Measurements from ENCODE around the gene GP5. TPM values are rescaled to one million over a fixed set of nuclear protein-coding genes. Genes with fewer than 3 reads are reported as not detected.

Gene GP5
- total and polyA plus RNA-seq, 4 experiments from 2014 or later: 1.3 to 4.2 (median 2.8) TPM

DNA sequence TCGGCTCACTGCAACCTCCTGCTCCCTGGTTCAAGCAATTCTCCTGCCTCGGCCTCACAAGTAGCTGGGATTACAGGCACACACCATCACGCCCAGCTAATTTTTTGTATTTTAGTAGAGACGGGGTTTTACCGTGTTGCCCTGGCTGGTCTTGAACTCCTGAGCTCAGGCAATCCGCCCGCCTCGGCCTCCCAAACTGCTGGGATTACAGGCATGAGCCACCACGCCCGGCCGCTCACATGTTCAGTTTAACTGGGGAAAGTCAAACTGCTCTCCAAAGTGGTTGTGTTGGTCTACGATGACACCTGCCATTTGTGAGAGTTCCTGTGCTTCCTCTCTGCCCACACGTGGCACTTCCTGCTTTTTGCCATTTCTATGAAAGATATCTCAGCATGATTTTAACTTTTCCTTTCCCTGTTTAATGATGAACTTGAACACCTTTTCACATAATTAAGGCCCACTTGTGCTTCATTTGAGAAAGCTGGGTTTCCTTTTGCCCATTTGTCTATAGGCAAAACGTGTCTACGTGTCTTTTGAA is 877 bp upstream of the GP5 start:
- peaks cover 0 to 9% of the 10 kb centered on the region in 2 donors for H3K36me3 Mint-ChIP-seq
- intact Hi-C loops (cut with micrococcal nuclease): loop anchor here (10.0 kb wide), 1 partner anchor 1935 kb away; no protein-coding TSS in a partner anchor

DNA sequence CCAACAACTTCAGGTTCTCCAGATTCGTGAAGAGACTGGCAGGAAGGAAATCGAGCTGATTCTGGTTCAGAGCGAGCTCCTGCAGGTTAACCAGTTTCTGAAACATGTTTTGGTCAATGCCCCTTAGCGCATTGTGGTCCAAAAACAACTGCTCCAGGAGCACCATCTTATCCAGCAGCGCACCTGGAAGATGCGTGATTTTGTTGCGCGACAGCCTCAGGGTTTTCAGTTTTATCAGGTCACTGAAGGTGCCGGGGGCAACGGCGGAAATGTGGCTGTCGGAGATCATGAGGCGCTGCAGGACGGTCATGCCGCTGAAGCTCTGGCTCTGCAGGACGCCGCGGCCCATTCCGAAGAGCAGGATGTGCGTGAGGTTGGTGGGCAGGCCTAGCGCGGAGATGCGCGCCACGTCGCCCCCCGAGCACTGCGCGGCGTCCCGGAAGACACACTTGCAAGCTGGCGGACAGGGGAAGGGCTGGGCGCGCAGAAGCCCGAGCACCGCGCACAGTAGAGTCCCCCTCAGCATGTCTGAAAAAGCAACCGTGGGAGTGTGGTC is 1.2 kb downstream of the GP5 start:
- peak overlapping the region; percentile 35 for H3K27ac ChIP-seq (ENCODE audit: low read depth, low read length)

More for the DNA sequence above, 877 bp upstream of the GP5 start:
- Mint-ChIP-seq H3K4me1 (peaks cover 22 to 54% (median 38%) of the 10 kb centered on the region in 4 donors), H3K27me3 (peaks cover 7 to 8% of the 10 kb centered on the region in 2 donors), H3K4me3 (peak overlapping the region in 1 of 8 donors; percentile 52), H3K9me3 (no peaks in the 10 kb centered on the region), H3K27ac (peak overlapping the region in 1 of 7 donors; percentile 51)
- CTCF ChIA-PET (ENCODE audit: partially characterized antibody): no interaction called here
- Histone ChIP-seq H3K36me3 (ENCODE audit: insufficient read depth, low read length) (no peaks in the 10 kb centered on the region), H3K27ac (ENCODE audit: low read depth, low read length) (no peak overlapping the region), H3K27me3 (ENCODE audit: insufficient read depth, low read length) (no peaks in the 10 kb centered on the region), H3K4me3 (ENCODE audit: low read length in 2 of 2) (no peak overlapping the region), H3K4me1 (ENCODE audit: insufficient read depth, low read length) (peaks cover 46% of the 10 kb centered on the region), H3K9me3 (ENCODE audit: control insufficient read depth in 1 of 2, low read length in 2 of 2) (no peaks in the 10 kb centered on the region)
- no peak for DNase-seq
- POLR2A ChIA-PET (ENCODE audit: partially characterized antibody): no interaction called here

DNA sequence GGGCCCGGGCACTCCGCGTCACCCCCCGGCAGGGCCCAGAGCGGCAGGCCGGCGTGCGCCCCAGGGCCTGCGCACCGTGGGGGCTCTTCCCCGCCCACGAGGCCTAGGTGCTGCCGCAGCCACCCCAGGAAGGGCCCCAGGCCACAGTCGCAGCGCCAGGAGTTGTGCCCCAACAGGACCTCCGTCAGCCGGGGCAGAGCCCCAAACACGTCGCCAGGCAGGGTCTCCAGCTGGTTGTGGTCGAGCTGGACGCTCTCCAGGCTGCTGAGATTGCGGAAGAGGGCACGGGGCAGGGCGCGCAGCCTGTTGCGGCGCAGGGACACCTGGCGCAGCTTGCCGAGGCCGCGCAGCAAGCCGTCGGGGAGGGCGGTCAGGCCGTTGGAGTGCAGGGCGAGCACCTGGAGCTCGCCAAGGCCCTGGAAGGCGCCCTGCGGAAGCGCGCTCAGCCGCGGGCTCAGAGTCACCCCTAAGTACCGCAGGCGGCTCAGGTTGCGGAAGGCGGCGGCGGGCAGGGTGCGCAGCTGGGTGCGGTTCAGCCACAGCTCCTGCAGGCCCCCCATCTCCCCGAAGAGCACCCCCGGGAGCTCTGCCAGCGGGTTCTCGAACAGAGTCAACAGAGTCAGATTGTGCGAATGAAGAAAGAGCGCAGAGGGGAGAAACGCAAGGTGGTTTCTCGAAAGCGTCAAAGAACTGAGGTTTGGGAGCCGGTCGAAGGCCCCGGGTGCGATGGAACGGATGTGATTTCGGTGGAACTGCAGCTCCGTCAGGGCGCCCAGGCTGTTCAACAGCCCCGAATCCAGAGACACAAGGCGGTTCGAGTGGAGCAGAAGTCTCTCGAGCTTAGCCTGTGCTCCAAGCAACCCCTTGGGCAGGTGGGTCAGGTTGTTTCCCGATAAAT is 2.0 kb downstream of the GP5 start:
- Mint-ChIP-seq H3K4me1 (peaks cover 18 to 49% (median 40%) of the 10 kb centered on the region in 4 donors), H3K27ac (peak overlapping the region; percentile 31 to 87 (median 73)), H3K36me3 (no peaks in the 10 kb centered on the region), H3K4me3 (peak overlapping the region; percentile 79 to 90 (median 88)), H3K9me3 (no peaks in the 10 kb centered on the region), H3K27me3 (peaks cover 10 to 11% of the 10 kb centered on the region in 2 donors)
- Histone ChIP-seq H3K9me3 (ENCODE audit: control insufficient read depth in 1 of 2, low read length in 2 of 2) (no peaks in the 10 kb centered on the region), H3K4me3 (ENCODE audit: low read length in 2 of 2) (peak overlapping the region; percentile 49 to 74), H3K4me1 (ENCODE audit: insufficient read depth, low read length) (peaks cover 41% of the 10 kb centered on the region), H3K27me3 (ENCODE audit: insufficient read depth, low read length) (no peaks in the 10 kb centered on the region), H3K27ac (ENCODE audit: low read depth, low read length) (peak overlapping the region; percentile 35), H3K36me3 (ENCODE audit: insufficient read depth, low read length) (no peaks in the 10 kb centered on the region)
- CTCF ChIA-PET (ENCODE audit: partially characterized antibody): interaction anchor here (0.7 to 4.2 kb wide), 6 partner anchors 10 to 81 kb away, joined by 3 to 26 read pairs (median 8); no protein-coding TSS in a partner anchor
- peak; percentile 34 to 46 (median 42) for DNase-seq
- POLR2A ChIA-PET (ENCODE audit: partially characterized antibody): interaction anchor here (0.9 to 2.1 kb wide), 7 partner anchors 10 to 187 kb away, joined by 3 to 7 read pairs (median 4); no protein-coding TSS in a partner anchor
- intact Hi-C loops (cut with micrococcal nuclease): no loop called here

More for the DNA sequence above, 1.2 kb downstream of the GP5 start:
- H3K4me3 Mint-ChIP-seq: peak overlapping the region; percentile 79 to 90 (median 88)
- H3K27ac Mint-ChIP-seq: peak overlapping the region in 6 of 7 donors; percentile 31 to 87 (median 66)
- Histone ChIP-seq H3K4me1 (ENCODE audit: insufficient read depth, low read length) (peaks cover 41% of the 10 kb centered on the region), H3K4me3 (ENCODE audit: low read length in 2 of 2) (peak overlapping the region; percentile 49 to 74), H3K36me3 (ENCODE audit: insufficient read depth, low read length) (no peaks in the 10 kb centered on the region), H3K9me3 (ENCODE audit: control insufficient read depth in 1 of 2, low read length in 2 of 2) (no peaks in the 10 kb centered on the region), H3K27me3 (ENCODE audit: insufficient read depth, low read length) (no peaks in the 10 kb centered on the region)
- ChIA-PET POLR2A (ENCODE audit: partially characterized antibody) (interaction anchor here (0.9 to 2.1 kb wide), 7 partner anchors 9 to 186 kb away, joined by 3 to 7 read pairs (median 4); no protein-coding TSS in a partner anchor), CTCF (ENCODE audit: partially characterized antibody) (interaction anchor here (0.7 to 4.2 kb wide), 5 partner anchors 9 to 81 kb away, joined by 3 to 26 read pairs (median 9); no protein-coding TSS in a partner anchor)
- peak in 4 of 5 donors; percentile 9 to 23 (median 10) for DNase-seq
- peaks cover 7 to 11% of the 10 kb centered on the region in 2 donors for H3K27me3 Mint-ChIP-seq
- H3K4me1 Mint-ChIP-seq: peaks cover 18 to 49% (median 40%) of the 10 kb centered on the region in 4 donors
- H3K36me3 Mint-ChIP-seq: peaks cover 0 to under 1% of the 10 kb centered on the region in 2 donors
- H3K9me3 Mint-ChIP-seq: no peaks in the 10 kb centered on the region
- intact Hi-C loops (cut with micrococcal nuclease): no loop called here

DNA sequence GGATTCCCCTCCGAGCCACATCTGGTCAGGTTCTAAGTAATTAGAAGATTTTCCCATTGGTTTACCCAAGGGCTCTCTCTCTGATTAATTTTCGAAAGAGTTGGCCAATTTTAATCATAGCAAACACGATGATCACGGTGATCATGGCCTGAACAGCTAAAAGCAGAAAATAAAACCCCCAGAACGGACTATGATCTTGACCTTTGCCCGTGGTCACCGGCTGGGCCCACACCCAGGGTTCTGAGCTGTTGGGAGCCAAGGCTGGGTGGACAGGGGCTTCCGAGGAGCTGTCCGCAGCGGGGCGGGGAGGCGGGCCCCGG is 2.6 kb downstream of the GP5 start:
- intact Hi-C loops (cut with micrococcal nuclease): no loop called here
- Mint-ChIP-seq H3K9me3 (no peaks in the 10 kb centered on the region), H3K27ac (peak overlapping the region; percentile 38 to 83 (median 70)), H3K27me3 (peaks cover 10 to 11% of the 10 kb centered on the region in 2 donors), H3K4me1 (peaks cover 18 to 49% (median 40%) of the 10 kb centered on the region in 4 donors), H3K4me3 (peak overlapping the region; percentile 74 to 88 (median 80)), H3K36me3 (no peaks in the 10 kb centered on the region)
- Histone ChIP-seq H3K4me1 (ENCODE audit: insufficient read depth, low read length) (peaks cover 41% of the 10 kb centered on the region), H3K9me3 (ENCODE audit: control insufficient read depth in 1 of 2, low read length in 2 of 2) (no peaks in the 10 kb centered on the region), H3K27ac (ENCODE audit: low read depth, low read length) (peak overlapping the region; percentile 35), H3K4me3 (ENCODE audit: low read length in 2 of 2) (peak overlapping the region in 1 of 2 donors; percentile 74), H3K27me3 (ENCODE audit: insufficient read depth, low read length) (no peaks in the 10 kb centered on the region), H3K36me3 (ENCODE audit: insufficient read depth, low read length) (no peaks in the 10 kb centered on the region)
- peak in 1 of 5 donors; percentile 3 for DNase-seq
- POLR2A ChIA-PET (ENCODE audit: partially characterized antibody): interaction anchor here (0.9 to 2.1 kb wide), 4 partner anchors 10 to 187 kb away, joined by 4 to 7 read pairs (median 4); no protein-coding TSS in a partner anchor
- CTCF ChIA-PET (ENCODE audit: partially characterized antibody): interaction anchor here (2.0 to 4.2 kb wide), 3 partner anchors 10 to 62 kb away, joined by 7 to 26 read pairs (median 9); no protein-coding TSS in a partner anchor

DNA sequence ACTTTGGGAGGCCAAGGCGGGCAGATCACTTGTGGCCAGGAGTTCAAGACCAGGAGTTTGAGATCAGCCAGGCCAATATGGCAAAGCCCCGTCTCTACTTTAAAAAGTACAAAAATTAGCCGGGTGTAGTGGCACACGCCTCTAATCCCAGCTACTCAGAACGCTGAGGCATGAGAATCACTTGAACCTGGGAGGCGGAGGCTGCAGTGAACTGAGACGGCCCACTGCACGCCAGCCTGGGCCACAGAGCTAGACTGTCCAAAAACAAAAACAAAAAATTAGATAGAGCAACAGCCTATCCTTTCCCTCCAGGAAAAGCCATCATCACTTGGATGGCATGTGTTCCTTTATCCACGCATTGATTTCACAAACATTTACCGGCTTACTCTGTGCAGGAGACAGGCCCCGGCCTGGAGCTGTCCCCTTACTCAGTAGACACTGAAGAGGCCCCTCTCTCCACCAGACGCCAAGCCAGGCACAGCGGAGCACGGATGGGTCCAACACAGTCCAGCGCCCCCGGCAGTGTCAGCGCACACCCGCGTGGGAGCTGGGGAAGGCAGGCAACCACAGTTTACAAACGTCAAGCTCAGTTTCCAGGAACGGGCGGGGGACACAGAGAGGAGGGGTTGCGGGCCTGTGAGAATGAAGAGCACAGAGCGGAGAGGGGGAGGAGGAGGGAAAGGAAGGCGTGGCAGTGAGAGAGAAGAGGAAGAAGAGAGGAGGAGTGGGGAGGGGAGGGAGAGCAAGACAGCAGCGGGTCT is 3.1 kb downstream of the GP5 start:
- Histone ChIP-seq H3K9me3 (ENCODE audit: control insufficient read depth in 1 of 2, low read length in 2 of 2) (no peaks in the 10 kb centered on the region), H3K27ac (ENCODE audit: low read depth, low read length) (no peak overlapping the region), H3K4me3 (ENCODE audit: low read length in 2 of 2) (peak overlapping the region in 1 of 2 donors; percentile 74), H3K4me1 (ENCODE audit: insufficient read depth, low read length) (peaks cover 41% of the 10 kb centered on the region), H3K36me3 (ENCODE audit: insufficient read depth, low read length) (no peaks in the 10 kb centered on the region), H3K27me3 (ENCODE audit: insufficient read depth, low read length) (no peaks in the 10 kb centered on the region)
- no peaks in the 10 kb centered on the region for H3K36me3 Mint-ChIP-seq
- peak overlapping the region; percentile 74 to 88 (median 80) for H3K4me3 Mint-ChIP-seq
- H3K9me3 Mint-ChIP-seq: peaks cover 0 to 5% (median 1%) of the 10 kb centered on the region in 8 donors
- ChIA-PET POLR2A (ENCODE audit: partially characterized antibody) (interaction anchor here (0.9 to 2.0 kb wide), 2 partner anchors 90 to 188 kb away, joined by 4 to 7 read pairs; no protein-coding TSS in a partner anchor), CTCF (ENCODE audit: partially characterized antibody) (interaction anchor here (1.4 to 4.2 kb wide), 4 partner anchors 11 to 62 kb away, joined by 5 to 26 read pairs (median 8); no protein-coding TSS in a partner anchor)
- intact Hi-C loops (cut with micrococcal nuclease): no loop called here
- H3K27ac Mint-ChIP-seq: peak overlapping the region; percentile 38 to 87 (median 78)
- peaks cover 10 to 11% of the 10 kb centered on the region in 2 donors for H3K27me3 Mint-ChIP-seq
- DNase-seq: peak; percentile 34 to 72 (median 45)
- peaks cover 18 to 49% (median 40%) of the 10 kb centered on the region in 4 donors for H3K4me1 Mint-ChIP-seq

DNA sequence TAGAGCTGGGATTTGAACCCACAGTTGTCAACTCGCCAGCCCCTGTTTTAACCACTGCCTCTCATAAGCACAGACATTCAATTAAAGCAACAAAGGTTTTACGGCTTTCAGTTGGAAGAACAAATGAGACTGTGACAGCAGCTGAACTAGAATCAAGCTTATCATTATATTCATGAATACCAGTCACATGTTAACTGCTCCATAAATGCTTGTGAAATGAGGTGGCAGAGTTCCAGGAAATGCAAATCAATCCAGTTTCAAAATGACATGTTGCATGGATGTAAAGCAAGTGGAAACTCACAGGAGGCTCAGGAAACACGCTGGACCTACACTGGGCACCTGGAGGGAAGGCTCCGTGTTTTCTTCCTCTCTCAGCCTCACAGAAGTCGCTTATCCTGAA is 3.9 kb downstream of the GP5 start:
- no peak for DNase-seq
- Mint-ChIP-seq H3K9me3 (peaks cover 0 to 11% (median 8%) of the 10 kb centered on the region in 8 donors), H3K36me3 (no peaks in the 10 kb centered on the region), H3K4me3 (peak overlapping the region in 7 of 8 donors; percentile 14 to 86 (median 76)), H3K27me3 (peaks cover 10 to 11% of the 10 kb centered on the region in 2 donors), H3K27ac (peak overlapping the region in 2 of 7 donors; percentile 47 to 78), H3K4me1 (peaks cover 18 to 48% (median 40%) of the 10 kb centered on the region in 4 donors)
- Histone ChIP-seq H3K27ac (ENCODE audit: low read depth, low read length) (no peak overlapping the region), H3K36me3 (ENCODE audit: insufficient read depth, low read length) (no peaks in the 10 kb centered on the region), H3K27me3 (ENCODE audit: insufficient read depth, low read length) (no peaks in the 10 kb centered on the region), H3K9me3 (ENCODE audit: control insufficient read depth in 1 of 2, low read length in 2 of 2) (no peaks in the 10 kb centered on the region), H3K4me3 (ENCODE audit: low read length in 2 of 2) (no peak overlapping the region), H3K4me1 (ENCODE audit: insufficient read depth, low read length) (peaks cover 41% of the 10 kb centered on the region)
- ChIA-PET POLR2A (ENCODE audit: partially characterized antibody) (no interaction called here), CTCF (ENCODE audit: partially characterized antibody) (interaction anchor here (0.7 to 2.0 kb wide), 4 partner anchors 9 to 61 kb away, joined by 3 to 7 read pairs (median 4); no protein-coding TSS in a partner anchor)
- intact Hi-C loops (cut with micrococcal nuclease): no loop called here

Measured in CD4-positive, alpha-beta memory T cell (primary cell).